Neural cell (in vitro differentiated cells): ENCODE results near the gene JOSD2.

Experiments
- EP300 ChIP-seq: fragments of 450-650 bp; conservative IDR thresholded peaks from 2 replicates; pipeline ENCODE4 v1.6.1; 2014; ENCODE audit warnings: antibody characterized with exemption, mild to moderate bottlenecking, moderate library complexity; ENCODE audit not compliant: poor library complexity, severe bottlenecking
- EZH2 ChIP-seq: fragments of 200-600, 300-800 bp; shearing (Covaris generic), sonication (generic); IDR thresholded peaks from 2 replicates; pipeline ENCODE4 v1.6.1; 2014; ENCODE audit warnings: antibody characterized with exemption, low read length, borderline replicate concordance, mild to moderate bottlenecking; ENCODE audit not compliant: insufficient read depth, poor library complexity, severe bottlenecking
- POLR2AphosphoS5 ChIP-seq: IDR thresholded peaks from 2 replicates; pipeline ENCODE4 v1.6.1; 2012
- RAD21 ChIP-seq: fragments of 450-650 bp; conservative IDR thresholded peaks from 2 replicates; pipeline ENCODE4 v1.6.1; 2014; ENCODE audit warnings: antibody characterized with exemption, mild to moderate bottlenecking, moderate library complexity
- TAF1 ChIP-seq: IDR thresholded peaks from 2 replicates; pipeline ENCODE4 v1.6.1; 2012; ENCODE audit warnings: low read depth
- TF ChIP-seq, protein P1 (sequence below): fragments of 450-650 bp; IDR thresholded peaks from 2 replicates; pipeline ENCODE4 v1.5.1; 2014; ENCODE audit warnings: antibody characterized with exemption, mild to moderate bottlenecking, moderate library complexity; ENCODE audit not compliant: poor library complexity, severe bottlenecking
- TF ChIP-seq, protein P2 (sequence below): IDR thresholded peaks from 2 replicates; pipeline ENCODE4 v1.6.1; 2012; ENCODE audit warnings: borderline replicate concordance

DNA sequence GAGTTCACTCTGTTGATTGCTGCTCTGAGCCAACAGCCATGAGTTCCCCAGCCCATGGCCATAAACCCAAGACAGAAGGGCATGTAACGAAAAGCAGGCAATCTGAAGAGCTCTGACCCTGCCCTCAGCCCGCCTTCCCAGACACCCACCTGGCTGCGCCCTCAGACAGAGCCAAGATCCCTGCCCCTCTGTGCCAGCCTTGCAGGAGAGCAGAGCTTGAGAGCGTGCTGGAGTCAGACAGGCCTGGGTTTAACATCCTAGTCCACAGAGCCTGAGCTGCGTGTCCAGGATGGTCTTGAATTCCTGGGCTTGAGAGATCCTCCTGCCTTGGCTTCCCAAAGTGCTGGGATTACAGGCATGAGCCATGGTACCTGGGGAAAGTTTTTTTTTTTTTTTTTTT, 53.7 kb downstream of the JOSD2 start:
- TF ChIP-seq, protein P1, sequence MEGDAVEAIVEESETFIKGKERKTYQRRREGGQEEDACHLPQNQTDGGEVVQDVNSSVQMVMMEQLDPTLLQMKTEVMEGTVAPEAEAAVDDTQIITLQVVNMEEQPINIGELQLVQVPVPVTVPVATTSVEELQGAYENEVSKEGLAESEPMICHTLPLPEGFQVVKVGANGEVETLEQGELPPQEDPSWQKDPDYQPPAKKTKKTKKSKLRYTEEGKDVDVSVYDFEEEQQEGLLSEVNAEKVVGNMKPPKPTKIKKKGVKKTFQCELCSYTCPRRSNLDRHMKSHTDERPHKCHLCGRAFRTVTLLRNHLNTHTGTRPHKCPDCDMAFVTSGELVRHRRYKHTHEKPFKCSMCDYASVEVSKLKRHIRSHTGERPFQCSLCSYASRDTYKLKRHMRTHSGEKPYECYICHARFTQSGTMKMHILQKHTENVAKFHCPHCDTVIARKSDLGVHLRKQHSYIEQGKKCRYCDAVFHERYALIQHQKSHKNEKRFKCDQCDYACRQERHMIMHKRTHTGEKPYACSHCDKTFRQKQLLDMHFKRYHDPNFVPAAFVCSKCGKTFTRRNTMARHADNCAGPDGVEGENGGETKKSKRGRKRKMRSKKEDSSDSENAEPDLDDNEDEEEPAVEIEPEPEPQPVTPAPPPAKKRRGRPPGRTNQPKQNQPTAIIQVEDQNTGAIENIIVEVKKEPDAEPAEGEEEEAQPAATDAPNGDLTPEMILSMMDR: no peak
- TF ChIP-seq POLR2AphosphoS5 (no peak), EP300 (no peak), EZH2 (no peak), RAD21 (no peak), TAF1 (no peak)
- TF ChIP-seq, protein P2, sequence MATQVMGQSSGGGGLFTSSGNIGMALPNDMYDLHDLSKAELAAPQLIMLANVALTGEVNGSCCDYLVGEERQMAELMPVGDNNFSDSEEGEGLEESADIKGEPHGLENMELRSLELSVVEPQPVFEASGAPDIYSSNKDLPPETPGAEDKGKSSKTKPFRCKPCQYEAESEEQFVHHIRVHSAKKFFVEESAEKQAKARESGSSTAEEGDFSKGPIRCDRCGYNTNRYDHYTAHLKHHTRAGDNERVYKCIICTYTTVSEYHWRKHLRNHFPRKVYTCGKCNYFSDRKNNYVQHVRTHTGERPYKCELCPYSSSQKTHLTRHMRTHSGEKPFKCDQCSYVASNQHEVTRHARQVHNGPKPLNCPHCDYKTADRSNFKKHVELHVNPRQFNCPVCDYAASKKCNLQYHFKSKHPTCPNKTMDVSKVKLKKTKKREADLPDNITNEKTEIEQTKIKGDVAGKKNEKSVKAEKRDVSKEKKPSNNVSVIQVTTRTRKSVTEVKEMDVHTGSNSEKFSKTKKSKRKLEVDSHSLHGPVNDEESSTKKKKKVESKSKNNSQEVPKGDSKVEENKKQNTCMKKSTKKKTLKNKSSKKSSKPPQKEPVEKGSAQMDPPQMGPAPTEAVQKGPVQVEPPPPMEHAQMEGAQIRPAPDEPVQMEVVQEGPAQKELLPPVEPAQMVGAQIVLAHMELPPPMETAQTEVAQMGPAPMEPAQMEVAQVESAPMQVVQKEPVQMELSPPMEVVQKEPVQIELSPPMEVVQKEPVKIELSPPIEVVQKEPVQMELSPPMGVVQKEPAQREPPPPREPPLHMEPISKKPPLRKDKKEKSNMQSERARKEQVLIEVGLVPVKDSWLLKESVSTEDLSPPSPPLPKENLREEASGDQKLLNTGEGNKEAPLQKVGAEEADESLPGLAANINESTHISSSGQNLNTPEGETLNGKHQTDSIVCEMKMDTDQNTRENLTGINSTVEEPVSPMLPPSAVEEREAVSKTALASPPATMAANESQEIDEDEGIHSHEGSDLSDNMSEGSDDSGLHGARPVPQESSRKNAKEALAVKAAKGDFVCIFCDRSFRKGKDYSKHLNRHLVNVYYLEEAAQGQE: no peak
